ENCODE measurements around the gene MIX23. TPM values are rescaled to one million over a fixed set of nuclear protein-coding genes. Genes with fewer than 3 reads are reported as not detected.

MIX23 gene
- total and polyA plus RNA-seq, 10 of the 15 experiments (the other 5 are each of a cell fraction or from before 2014, with no cell fraction given) = 30.0 to 176 (median 62.4) TPM

GRCh38 chr3:122387709-122388108 lies 4.7 kb upstream of the MIX23 start:
- TF ChIP-seq EED (IDR thresholded peaks at IDR 0.05; ENCODE audit: low read depth) = no peak
- TF ChIP-seq KAT2A (conservative IDR thresholded peaks at IDR 0.05; ENCODE audit: control insufficient read depth, low read depth, low read length) = no peak
- TF ChIP-seq, protein P1, sequence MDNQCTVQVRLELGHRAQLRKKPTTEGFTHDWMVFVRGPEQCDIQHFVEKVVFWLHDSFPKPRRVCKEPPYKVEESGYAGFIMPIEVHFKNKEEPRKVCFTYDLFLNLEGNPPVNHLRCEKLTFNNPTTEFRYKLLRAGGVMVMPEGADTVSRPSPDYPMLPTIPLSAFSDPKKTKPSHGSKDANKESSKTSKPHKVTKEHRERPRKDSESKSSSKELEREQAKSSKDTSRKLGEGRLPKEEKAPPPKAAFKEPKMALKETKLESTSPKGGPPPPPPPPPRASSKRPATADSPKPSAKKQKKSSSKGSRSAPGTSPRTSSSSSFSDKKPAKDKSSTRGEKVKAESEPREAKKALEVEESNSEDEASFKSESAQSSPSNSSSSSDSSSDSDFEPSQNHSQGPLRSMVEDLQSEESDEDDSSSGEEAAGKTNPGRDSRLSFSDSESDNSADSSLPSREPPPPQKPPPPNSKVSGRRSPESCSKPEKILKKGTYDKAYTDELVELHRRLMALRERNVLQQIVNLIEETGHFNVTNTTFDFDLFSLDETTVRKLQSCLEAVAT (IDR thresholded peaks at IDR 0.05) = 0 out of 2 replicates have a peak, but pooled peaks have one; percentile 17
- 80% methylated on average over 3 of the region's 3 CpGs for WGBS (ENCODE audit: insufficient coverage, insufficient replicate concordance, low lambda C conversion rate, missing lambda C conversion rate)
- H3K4me1 ChIP-seq (ENCODE audit: control insufficient read depth, insufficient read depth, low read length) = peaks cover 5% of the 10 kb centered on the region
- H3K79me2 ChIP-seq (ENCODE audit: control insufficient read depth, insufficient read depth, low read length) = peaks cover 73% of the 10 kb centered on the region
- H3K9ac ChIP-seq (ENCODE audit: control insufficient read depth, insufficient read depth, low read length) = no peak overlapping the region
- no peak overlapping the region for H3K27ac ChIP-seq (ENCODE audit: control insufficient read depth, insufficient read depth)
- peaks cover 0 to 5% of the 10 kb centered on the region in 2 experiments; a peak in 2 of 4 replicates for H3K36me3 ChIP-seq (ENCODE audit: control insufficient read depth in 2 of 2, insufficient read depth in 2 of 2, low read length in 1 of 2)
- RAD21 ChIA-PET (ENCODE audit: unreplicated experiment) = no interaction called here
- no peak for DNase-seq (ENCODE audit: low read depth, low spot score)
- in situ Hi-C loops (cut with MboI) (no loop called here), intact Hi-C loops (cut with micrococcal nuclease; ENCODE audit: unreplicated experiment) (loop anchor here (10.0 kb wide), 2 partner anchors 283 to 843 kb away; partner anchors contain the start of gene POLQ)
- no peak for FAIRE-seq
- H4K20me1 ChIP-seq (ENCODE audit: control insufficient read depth, insufficient read depth) = no peaks in the 10 kb centered on the region
- peak overlapping the region; percentile 67; the same call in 1 of the 2 replicates for H3K4me2 ChIP-seq (ENCODE audit: control insufficient read depth, insufficient read depth)
- CTCF ChIA-PET = interaction anchor here (4.3 kb wide), 1 partner anchor 81 kb away, joined by 78 read pairs; no protein-coding TSS in a partner anchor
- no peak overlapping the region for H2AFZ ChIP-seq (ENCODE audit: control insufficient read depth, low read depth, low read length)
- POLR2A ChIA-PET = no interaction called here
- H3K27me3 ChIP-seq (replicated peaks in 1 of 2; ENCODE audit: control insufficient read depth in 2 of 2, insufficient read depth in 2 of 2, low read length in 1 of 2) = no peaks in the 10 kb centered on the region
- SMC1A ChIA-PET (ENCODE audit: uncharacterized antibody, unreplicated experiment) = no interaction called here
- H3K9me3 ChIP-seq (replicated peaks; ENCODE audit: control insufficient read depth, insufficient read depth, low read length) = no peaks in the 10 kb centered on the region
- BruUV-seq (replicated peaks) = no TSS peak
- no peak for ATAC-seq
- H3K4me3 ChIP-seq = no peak overlapping the region

Data from GM12878 (cell line).